ENCODE results near the gene TP53. TPM values are rescaled to one million over a fixed set of nuclear protein-coding genes. Genes with fewer than 3 reads are reported as not detected.
A peak's percentile ranks its signal among the peaks of the same experiment; 100 is the strongest.

Gene TP53
- total and polyA plus RNA-seq, 2 of the 4 experiments (the other 2 are of a cell fraction): 31.2 to 48.5 TPM

GRCh38 chr17:7627250-7628121, 59.8 kb downstream of the TP53 start, which contains the start of gene SAT2:
Gene SAT2 (minus strand): TSS chr17:7627821. CDS start chr17:7627635, 186 bp downstream.
- dilution Hi-C loops (cut with HindIII; ENCODE audit: low sequenced_read_pairs, unreplicated experiment) (no loop called here), intact Hi-C loops (cut with micrococcal nuclease) (no loop called here), in situ Hi-C loops (cut with MboI; ENCODE audit: low sequenced_read_pairs) (no loop called here)
- Histone ChIP-seq H2BK15ac (ENCODE audit: low read depth, low read length) (no peak within 1 kb of the TSS; the same call in 2 of the 3 replicates), H3K9me1 (ENCODE audit: insufficient read depth, low read length) (no peaks in the 10 kb centered on the region), H3K36me3 (ENCODE audit: control insufficient read depth, insufficient read depth, low read length) (peaks cover 4% of the 10 kb centered on the region), H2AK5ac (ENCODE audit: low read depth, low read length) (peak within 1 kb of the TSS; percentile 62), H3K18ac (ENCODE audit: low read depth, low read length) (peak within 1 kb of the TSS; percentile 88), H3K79me1 (ENCODE audit: low read depth in 1 of 2, low read length in 2 of 2) (peaks cover 6 to 12% of the 10 kb centered on the region in 2 experiments), H4K5ac (ENCODE audit: low read depth, low read length) (peak within 1 kb of the TSS; percentile 80), H2BK20ac (ENCODE audit: low read depth, low read length) (0 out of 2 replicates have a peak within 1 kb of the TSS, but pooled peaks have one; percentile 39), H3K4me1 (ENCODE audit: control insufficient read depth, insufficient read depth, low read length) (peaks cover 4% of the 10 kb centered on the region; the same call in 1 of the 2 replicates), H3K4me2 (ENCODE audit: low read depth, low read length) (peak within 1 kb of the TSS; percentile 94), H4K8ac (ENCODE audit: low read depth in 2 of 2, low read length in 2 of 2) (peak within 1 kb of the TSS; percentile 37 to 84; a peak in 2 of 4 replicates), H3K9ac (ENCODE audit: low read depth, low read length) (peak within 1 kb of the TSS; percentile 98), H3K23ac (ENCODE audit: low read depth, low read length) (peak within 1 kb of the TSS; percentile 61), H3K27me3 (ENCODE audit: control insufficient read depth, insufficient read depth, low read length) (no peaks in the 10 kb centered on the region), H3K56ac (ENCODE audit: extremely low read depth, insufficient read depth, low read length) (peak within 1 kb of the TSS; percentile 79), H4K91ac (ENCODE audit: insufficient read depth, low read depth, low read length) (peak within 1 kb of the TSS; percentile 78), H3K4me3 (ENCODE audit: insufficient read depth, low read depth, low read length) (peak within 1 kb of the TSS; percentile 86), H3K14ac (replicated peaks; ENCODE audit: low read depth, low read length) (peak within 1 kb of the TSS; percentile 86), H3K4ac (ENCODE audit: low read depth, low read length) (peak within 1 kb of the TSS; percentile 84), H2AK9ac (replicated peaks; ENCODE audit: low read depth, low read length, poor library complexity) (peak within 1 kb of the TSS; percentile 8), H3K27ac (ENCODE audit: insufficient read depth, low read length) (peak within 1 kb of the TSS; percentile 98), H2AFZ (replicated peaks; ENCODE audit: low read length, poor library complexity) (peak within 1 kb of the TSS; percentile 85), H2BK5ac (ENCODE audit: low read depth, low read length, poor library complexity, severe bottlenecking) (peak within 1 kb of the TSS; percentile 86), H3K9me3 (ENCODE audit: control insufficient read depth, insufficient read depth, low read length) (no peaks in the 10 kb centered on the region), H2BK120ac (ENCODE audit: low read depth, low read length) (peak within 1 kb of the TSS; percentile 66), H4K20me1 (ENCODE audit: insufficient read depth, low read length) (no peaks in the 10 kb centered on the region)
- ChIA-PET POLR2A (ENCODE audit: unreplicated experiment) (interaction anchor here (1.1 kb wide), 1 partner anchor 60 kb away, joined by 9 read pairs; the partner anchor contains the start of genes TP53 and WRAP53), CTCF (interaction anchor here (0.7 to 1.6 kb wide), 4 partner anchors 13 to 60 kb away, joined by 3 to 14 read pairs (median 5); partner anchors contain the start of genes FXR2, TP53 and WRAP53)
- TF ChIP-seq POLR2A (IDR thresholded peaks at IDR 0.05; ENCODE audit: low read depth, low read length): peak; percentile 85
- TF ChIP-seq MAZ (IDR thresholded peaks at IDR 0.05; ENCODE audit: borderline replicate concordance, low read depth, low read length): peak; percentile 86; the same call in 1 of the 2 replicates
- TF ChIP-seq RCOR1 (IDR thresholded peaks at IDR 0.05; ENCODE audit: insufficient replicate concordance, low read length): no peak
- no peak for TF ChIP-seq CTCF (conservative IDR thresholded peaks at IDR 0.05; ENCODE audit: low read depth, low read length)
- no peak for TF ChIP-seq RAD21 (IDR thresholded peaks at IDR 0.05; ENCODE audit: low read length)
- BruUV-seq (replicated peaks): TSS peak; percentile 92
- WGBS, 2 experiments (ENCODE audit: extremely low coverage in 2 of 2, insufficient read length in 1 of 2): 0% methylated on average over 2 of the region's 54 CpGs; no CpG with 5 or more reads in 1 of the 2 experiments
- ATAC-seq (ENCODE audit: low read depth): peak; percentile 99
- DNase-seq: peak; percentile 94
